KMS-11 (cell line): ENCODE results near the gene TMEM38A.

Experiments used
- H2AFZ ChIP-seq: fragments of 200-600 bp; sonication (generic); 2 replicates; pipeline ENCODE4 v1.6.1; 2016; ENCODE audit warnings: antibody characterized with exemption, mixed run types, low read depth
- H3K27ac ChIP-seq: fragments of 200-600 bp; sonication (generic); 2 replicates; pipeline ENCODE4 v1.6.1; 2016; ENCODE audit warnings: mild to moderate bottlenecking, mixed run types
- H3K27me3 ChIP-seq: fragments of 200-600 bp; sonication (generic); 2 replicates; pipeline ENCODE4 v1.6.1; 2017; ENCODE audit warnings: mild to moderate bottlenecking, low read depth, mixed run types, moderate library complexity; ENCODE audit not compliant: insufficient read depth
- H3K36me3 ChIP-seq: fragments of 200-600 bp; sonication (generic); 2 replicates; pipeline ENCODE4 v1.6.1; 2017; ENCODE audit warnings: mild to moderate bottlenecking, mixed run types; ENCODE audit not compliant: insufficient read depth
- H3K4me1 ChIP-seq: fragments of 200-600 bp; sonication (generic); 2 replicates; pipeline ENCODE4 v1.6.1; 2016; ENCODE audit warnings: mild to moderate bottlenecking, low read depth, mixed run types; ENCODE audit not compliant: poor library complexity, severe bottlenecking
- H3K4me2 ChIP-seq: fragments of 200-600 bp; sonication (generic); 2 replicates; pipeline ENCODE4 v1.7.0; 2016; ENCODE audit warnings: mild to moderate bottlenecking, mixed run types
- H3K4me3 ChIP-seq: fragments of 200-600 bp; sonication (generic); IDR thresholded peaks from 2 replicates; pipeline ENCODE4 v1.6.1; 2017; ENCODE audit warnings: low read depth, low read length, mixed read lengths; ENCODE audit not compliant: insufficient read depth
- H3K79me2 ChIP-seq: fragments of 200-600 bp; sonication (generic); 2 replicates; pipeline ENCODE4 v1.6.1; 2016; ENCODE audit warnings: low read depth, mixed run types; ENCODE audit not compliant: insufficient read depth
- H3K9ac ChIP-seq: fragments of 200-600 bp; sonication (generic); 2 replicates; pipeline ENCODE4 v1.6.1; 2016; ENCODE audit warnings: mild to moderate bottlenecking, mixed run types
- H4K20me1 ChIP-seq: fragments of 200-600 bp; sonication (generic); 2 replicates; pipeline ENCODE4 v1.6.1; 2016; ENCODE audit warnings: mild to moderate bottlenecking, mixed run types; ENCODE audit not compliant: insufficient read depth
- TF ChIP-seq, protein P1 (sequence below): fragments of 200-600 bp; sonication (generic); conservative IDR thresholded peaks from 2 replicates; pipeline ENCODE4 v1.6.1; 2017; ENCODE audit warnings: low read depth, mild to moderate bottlenecking, antibody characterized with exemption, low read length, moderate library complexity, mixed read lengths

Gene TMEM38A

DNA sequence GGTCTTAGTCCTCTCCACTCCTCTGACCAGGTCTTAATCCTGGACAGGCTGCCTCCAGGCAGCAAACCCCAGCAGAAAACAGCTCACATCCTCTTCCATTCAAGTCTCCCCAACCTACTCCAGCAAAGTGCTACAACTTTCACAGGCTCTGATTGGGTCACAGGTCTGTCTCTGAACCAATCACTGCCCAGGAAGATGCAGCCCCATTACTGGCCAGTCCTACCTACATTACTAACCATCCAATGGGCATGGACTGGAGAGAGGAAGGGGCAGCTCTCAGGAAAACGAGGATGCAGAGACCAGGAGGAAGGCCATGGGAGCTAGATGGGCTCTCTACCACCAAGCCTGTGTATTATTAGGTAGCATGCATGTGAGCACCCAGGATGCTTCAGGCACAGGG lies 45.1 kb upstream of the TMEM38A start:
- H3K4me3 ChIP-seq = no peak overlapping the region
- H3K79me2 ChIP-seq = peaks cover 100% of the 10 kb centered on the region
- H3K27me3 ChIP-seq = no peaks in the 10 kb centered on the region
- TF ChIP-seq, protein P1, sequence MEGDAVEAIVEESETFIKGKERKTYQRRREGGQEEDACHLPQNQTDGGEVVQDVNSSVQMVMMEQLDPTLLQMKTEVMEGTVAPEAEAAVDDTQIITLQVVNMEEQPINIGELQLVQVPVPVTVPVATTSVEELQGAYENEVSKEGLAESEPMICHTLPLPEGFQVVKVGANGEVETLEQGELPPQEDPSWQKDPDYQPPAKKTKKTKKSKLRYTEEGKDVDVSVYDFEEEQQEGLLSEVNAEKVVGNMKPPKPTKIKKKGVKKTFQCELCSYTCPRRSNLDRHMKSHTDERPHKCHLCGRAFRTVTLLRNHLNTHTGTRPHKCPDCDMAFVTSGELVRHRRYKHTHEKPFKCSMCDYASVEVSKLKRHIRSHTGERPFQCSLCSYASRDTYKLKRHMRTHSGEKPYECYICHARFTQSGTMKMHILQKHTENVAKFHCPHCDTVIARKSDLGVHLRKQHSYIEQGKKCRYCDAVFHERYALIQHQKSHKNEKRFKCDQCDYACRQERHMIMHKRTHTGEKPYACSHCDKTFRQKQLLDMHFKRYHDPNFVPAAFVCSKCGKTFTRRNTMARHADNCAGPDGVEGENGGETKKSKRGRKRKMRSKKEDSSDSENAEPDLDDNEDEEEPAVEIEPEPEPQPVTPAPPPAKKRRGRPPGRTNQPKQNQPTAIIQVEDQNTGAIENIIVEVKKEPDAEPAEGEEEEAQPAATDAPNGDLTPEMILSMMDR = no peak
- H2AFZ ChIP-seq = no peak overlapping the region
- H3K4me1 ChIP-seq = peaks cover 46% of the 10 kb centered on the region
- no peak overlapping the region for H3K9ac ChIP-seq
- no peak overlapping the region for H3K4me2 ChIP-seq
- H3K27ac ChIP-seq = no peak overlapping the region
- H3K36me3 ChIP-seq = no peaks in the 10 kb centered on the region
- H4K20me1 ChIP-seq = peaks cover 47% of the 10 kb centered on the region

DNA sequence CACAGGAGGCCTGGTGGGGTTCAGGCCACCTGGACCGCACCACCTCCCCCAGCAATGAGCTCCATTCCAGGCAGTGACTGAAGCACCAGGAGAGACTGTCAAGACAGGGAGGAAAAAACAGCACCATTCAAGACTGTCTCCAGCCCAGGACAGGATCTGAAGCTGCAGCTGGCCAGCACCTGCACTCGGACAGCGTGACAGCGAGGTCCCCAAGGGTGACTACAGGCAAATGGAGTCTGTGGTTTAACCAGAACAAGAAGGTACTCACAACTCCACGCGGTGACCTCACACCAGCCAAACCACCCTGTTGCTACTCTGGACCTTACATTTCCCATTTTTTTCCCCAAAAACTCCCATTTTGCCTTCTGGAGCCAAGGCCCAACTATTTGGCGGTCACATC lies 42.7 kb upstream of the TMEM38A start:
- peaks cover 100% of the 10 kb centered on the region for H3K79me2 ChIP-seq
- H3K9ac ChIP-seq = no peak overlapping the region
- no peak overlapping the region for H3K27ac ChIP-seq
- H3K4me1 ChIP-seq = peaks cover 29% of the 10 kb centered on the region
- no peaks in the 10 kb centered on the region for H3K27me3 ChIP-seq
- H4K20me1 ChIP-seq = peaks cover 52% of the 10 kb centered on the region
- TF ChIP-seq, protein P1 = no peak
- H3K36me3 ChIP-seq = no peaks in the 10 kb centered on the region
- H3K4me2 ChIP-seq = no peak overlapping the region
- no peak overlapping the region for H2AFZ ChIP-seq
- no peak overlapping the region for H3K4me3 ChIP-seq

DNA sequence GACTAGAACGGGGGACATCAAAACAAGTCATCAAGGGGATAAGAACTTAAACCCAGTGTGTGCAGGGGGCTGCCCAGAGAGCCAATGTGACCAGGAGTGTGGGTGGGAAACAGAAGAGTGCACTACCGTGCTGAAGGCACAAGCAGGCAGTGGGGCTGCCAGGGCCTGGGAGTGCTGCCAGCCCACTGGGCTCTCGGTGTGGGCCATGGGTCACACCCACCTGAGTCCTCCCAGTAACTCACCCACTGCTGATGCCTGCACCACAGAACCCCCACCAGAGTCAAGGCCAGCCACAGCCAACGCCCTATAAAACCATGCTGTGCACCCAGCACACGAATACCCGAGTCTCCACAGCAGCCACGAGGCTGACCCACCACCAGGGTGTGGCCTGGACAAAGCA lies 41.5 kb upstream of the TMEM38A start:
- H3K36me3 ChIP-seq = no peaks in the 10 kb centered on the region
- no peak overlapping the region for H2AFZ ChIP-seq
- no peak overlapping the region for H3K27ac ChIP-seq
- TF ChIP-seq, protein P1 = no peak
- no peak overlapping the region for H3K4me3 ChIP-seq
- H3K9ac ChIP-seq = no peak overlapping the region
- H3K4me2 ChIP-seq = no peak overlapping the region
- H4K20me1 ChIP-seq = peaks cover 52% of the 10 kb centered on the region
- peaks cover 100% of the 10 kb centered on the region for H3K79me2 ChIP-seq
- no peaks in the 10 kb centered on the region for H3K27me3 ChIP-seq
- H3K4me1 ChIP-seq = peaks cover 40% of the 10 kb centered on the region

DNA sequence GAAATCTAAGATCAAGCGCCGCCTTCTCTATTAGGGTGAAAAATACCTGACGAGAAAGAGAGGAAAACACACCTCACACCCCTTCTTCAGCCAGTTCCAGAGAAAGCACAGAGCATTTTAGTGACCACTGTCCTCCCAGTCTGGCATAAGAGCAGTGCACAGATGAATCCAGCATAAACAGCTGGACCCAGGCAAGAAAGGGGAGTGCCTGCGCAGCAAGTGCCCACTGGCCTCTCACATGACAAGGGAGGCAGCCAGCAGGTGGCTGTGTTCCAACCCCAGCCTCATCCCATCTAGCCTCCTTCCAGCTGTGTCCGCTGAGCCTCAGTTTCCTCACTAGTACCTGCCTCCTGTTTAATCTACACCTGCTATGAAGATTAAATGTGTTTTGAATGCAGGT lies 40.9 kb upstream of the TMEM38A start:
- Histone ChIP-seq H3K4me3 (no peak overlapping the region), H3K27ac (no peak overlapping the region), H2AFZ (no peak overlapping the region), H3K36me3 (no peaks in the 10 kb centered on the region), H3K9ac (no peak overlapping the region), H3K4me2 (no peak overlapping the region), H3K79me2 (peaks cover 100% of the 10 kb centered on the region), H4K20me1 (peaks cover 52% of the 10 kb centered on the region), H3K4me1 (peaks cover 44% of the 10 kb centered on the region), H3K27me3 (no peaks in the 10 kb centered on the region)
- TF ChIP-seq, protein P1 = no peak

DNA sequence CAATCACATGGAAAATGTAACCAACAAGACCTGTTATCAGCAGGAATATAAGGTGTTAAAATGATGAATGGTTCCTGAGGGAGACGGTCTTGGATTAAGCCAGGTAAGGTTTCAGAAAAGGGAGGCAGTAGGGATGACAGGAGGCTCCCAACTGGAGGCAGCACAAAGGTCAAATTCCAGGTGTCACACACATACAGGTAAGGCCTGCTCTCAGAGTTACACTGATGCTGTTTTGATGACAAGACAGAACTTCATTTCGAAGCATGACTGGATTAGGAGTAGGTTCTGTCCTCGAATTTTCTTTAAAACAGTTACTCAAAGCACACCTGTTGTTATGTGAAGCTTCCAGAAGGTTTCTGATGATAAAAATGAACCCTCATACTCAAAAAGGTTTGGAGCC lies 40.4 kb upstream of the TMEM38A start:
- Histone ChIP-seq H3K4me1 (peaks cover 44% of the 10 kb centered on the region), H4K20me1 (peaks cover 52% of the 10 kb centered on the region), H3K27ac (no peak overlapping the region), H3K27me3 (no peaks in the 10 kb centered on the region), H3K36me3 (no peaks in the 10 kb centered on the region), H3K4me2 (no peak overlapping the region), H3K9ac (no peak overlapping the region), H3K79me2 (peaks cover 100% of the 10 kb centered on the region), H3K4me3 (no peak overlapping the region), H2AFZ (no peak overlapping the region)
- TF ChIP-seq, protein P1 = no peak
